NCI-H774 (cell line): Measurements from ENCODE around the gene CDADC1.

Source experiments
- DNase-seq: peaks from one replicate; lab custom pipeline; 2025; lab: John Stamatoyannopoulos, UW

Gene CDADC1

DNA sequence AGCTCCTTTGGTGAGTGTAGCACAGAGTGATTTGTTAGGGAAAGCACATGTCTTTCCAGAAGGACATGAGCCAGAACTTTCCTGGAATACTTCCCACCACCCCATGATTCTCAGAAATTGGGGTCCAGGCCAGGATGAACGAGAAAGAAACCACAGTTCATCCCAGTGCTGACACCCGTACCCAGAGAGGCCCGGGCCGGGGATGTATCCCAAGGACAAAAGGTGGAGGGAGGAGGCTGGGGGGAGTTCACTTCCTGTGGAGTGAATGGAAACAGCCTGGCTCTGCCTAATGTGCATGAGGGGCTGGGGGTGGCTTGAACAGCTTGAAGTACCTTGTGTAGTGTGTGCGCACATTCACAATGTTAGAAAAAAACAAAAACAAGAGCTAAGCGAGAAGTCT, 47.5 kb downstream of the CDADC1 start:
- no peak for DNase-seq

- DNase-seq: no peak
Measured at GRCh38 chr13:49296659-49297058, 48.9 kb downstream of the CDADC1 start.

DNA sequence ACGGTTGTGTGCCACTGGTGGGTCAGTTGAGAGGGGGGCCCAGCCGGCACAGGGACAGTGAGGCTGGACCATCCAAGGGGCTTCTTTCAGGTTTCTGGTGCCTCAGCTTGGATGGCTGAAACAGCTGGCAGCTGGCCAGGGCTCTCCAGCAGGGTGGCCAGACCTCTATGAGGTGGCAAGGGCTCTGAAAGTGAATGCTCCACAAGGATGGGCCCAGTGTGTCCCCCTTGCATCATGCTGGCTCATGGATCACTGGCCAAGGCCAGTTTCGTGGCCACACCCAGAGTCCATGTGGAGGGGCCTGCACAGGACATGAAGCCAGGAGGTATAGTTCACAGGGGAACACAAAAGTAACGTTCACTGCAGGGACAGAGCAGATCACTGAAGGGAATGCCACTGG, 49.6 kb downstream of the CDADC1 start:
- DNase-seq: no peak

GRCh38 chr13:49298416-49298815, 50.7 kb downstream of the CDADC1 start:
- no peak for DNase-seq

DNA sequence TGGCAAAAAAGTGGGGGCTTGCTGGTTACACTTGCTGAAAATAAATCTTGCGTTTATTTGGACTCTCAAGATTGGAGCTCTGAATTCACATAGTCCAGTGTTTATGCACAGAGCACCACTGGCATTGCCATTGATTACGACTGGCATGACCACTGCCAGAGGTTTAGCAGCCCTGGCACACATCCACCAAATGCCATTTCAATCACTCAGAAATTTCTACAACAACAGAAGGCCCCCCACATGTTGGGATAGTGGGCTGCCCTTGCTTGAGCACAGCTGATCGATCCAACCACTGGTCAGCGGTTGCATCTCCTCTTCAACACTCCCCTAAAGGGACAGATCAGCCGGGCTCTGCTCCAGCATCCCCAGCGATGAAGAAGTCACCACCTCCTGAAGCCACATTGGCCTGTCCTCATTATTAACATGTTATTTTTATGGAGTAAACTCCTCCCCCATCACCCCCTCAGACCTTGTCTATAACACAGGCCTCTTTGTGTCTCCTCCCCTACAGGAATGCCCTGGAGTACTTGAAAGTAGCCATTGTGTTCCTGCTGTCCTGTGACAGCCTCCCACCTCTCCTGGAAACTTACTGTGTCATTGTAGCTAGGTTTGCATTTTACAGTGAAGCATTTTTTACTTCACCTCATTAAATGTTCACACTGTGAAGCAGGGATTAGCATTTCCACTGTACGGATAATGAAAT, 51.3 kb downstream of the CDADC1 start:
- no peak for DNase-seq

GRCh38 chr13:49300276-49300675, 52.6 kb downstream of the CDADC1 start:
- no peak for DNase-seq

- DNase-seq: peak; percentile 32
Measured at GRCh38 chr13:49300739-49301589, 53.2 kb downstream of the CDADC1 start.

DNA sequence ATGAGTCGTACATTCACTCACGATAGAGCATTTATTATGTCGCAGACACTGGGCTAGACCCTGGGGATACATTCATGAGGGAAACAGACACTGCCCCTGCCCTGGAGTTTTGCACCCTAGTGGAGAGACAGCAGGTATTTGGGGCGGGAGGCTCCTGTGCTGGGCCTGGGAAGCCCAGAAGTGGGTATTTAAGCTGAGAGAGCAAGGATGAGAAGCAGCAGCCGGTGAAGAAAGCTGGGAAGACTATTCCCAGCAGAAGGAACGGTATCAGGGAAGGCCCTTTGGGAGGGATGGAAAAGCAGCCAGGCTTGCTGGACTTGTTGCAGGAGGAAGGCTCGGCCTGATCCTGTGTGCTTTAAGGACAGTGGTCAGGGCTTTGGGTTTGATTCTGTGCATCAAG, 54.5 kb downstream of the CDADC1 start:
- no peak for DNase-seq

GRCh38 chr13:49302817-49303216, 55.1 kb downstream of the CDADC1 start:
- DNase-seq: no peak

GRCh38 chr13:49303533-49304252, 56.0 kb downstream of the CDADC1 start:
- no peak for DNase-seq

GRCh38 chr13:49304356-49304755, 56.6 kb downstream of the CDADC1 start:
- no peak for DNase-seq

DNA sequence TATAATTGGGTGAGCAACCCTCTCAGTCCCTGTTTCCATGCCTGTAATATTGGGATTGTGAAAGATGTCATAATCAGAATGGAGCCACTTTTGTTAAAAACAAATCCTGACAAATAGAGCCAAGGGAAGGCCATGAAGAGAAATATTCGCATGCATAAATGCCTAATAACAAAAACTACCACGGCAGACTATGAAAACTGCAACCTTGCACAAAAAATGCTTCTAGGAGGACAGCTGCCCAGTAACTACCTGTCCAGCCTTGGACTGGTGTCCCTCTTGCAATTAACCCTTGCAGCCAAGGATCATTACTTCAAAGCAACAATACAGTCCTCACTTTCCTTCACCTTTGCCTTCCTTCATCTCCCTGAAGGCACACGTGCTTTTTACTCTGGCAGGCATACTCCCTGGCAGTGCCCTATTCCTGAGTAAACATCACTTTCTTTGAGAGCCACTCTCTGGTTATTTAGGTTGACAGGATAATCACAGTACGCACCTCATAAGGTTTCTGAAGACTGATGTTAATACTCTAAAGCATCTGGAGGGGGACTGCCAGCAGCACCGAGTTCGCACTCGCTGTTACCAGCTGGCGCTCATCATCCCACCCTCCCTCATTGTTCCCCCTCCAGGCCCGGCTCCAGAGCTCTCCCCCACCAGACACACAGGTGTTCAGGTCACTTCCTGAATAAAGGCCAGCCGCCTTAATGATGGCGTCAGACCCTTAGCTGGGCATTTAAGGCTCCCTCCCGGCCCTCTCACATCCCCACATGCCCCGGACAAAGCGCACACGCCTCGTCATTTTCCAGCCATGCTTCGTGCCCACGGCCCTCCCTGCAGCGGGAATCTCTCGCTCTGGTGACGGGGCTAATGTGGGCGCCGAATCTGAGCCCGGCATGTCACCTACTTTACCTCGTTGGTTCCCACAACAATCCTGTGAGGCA, 57.3 kb downstream of the CDADC1 start:
- no peak for DNase-seq

DNA sequence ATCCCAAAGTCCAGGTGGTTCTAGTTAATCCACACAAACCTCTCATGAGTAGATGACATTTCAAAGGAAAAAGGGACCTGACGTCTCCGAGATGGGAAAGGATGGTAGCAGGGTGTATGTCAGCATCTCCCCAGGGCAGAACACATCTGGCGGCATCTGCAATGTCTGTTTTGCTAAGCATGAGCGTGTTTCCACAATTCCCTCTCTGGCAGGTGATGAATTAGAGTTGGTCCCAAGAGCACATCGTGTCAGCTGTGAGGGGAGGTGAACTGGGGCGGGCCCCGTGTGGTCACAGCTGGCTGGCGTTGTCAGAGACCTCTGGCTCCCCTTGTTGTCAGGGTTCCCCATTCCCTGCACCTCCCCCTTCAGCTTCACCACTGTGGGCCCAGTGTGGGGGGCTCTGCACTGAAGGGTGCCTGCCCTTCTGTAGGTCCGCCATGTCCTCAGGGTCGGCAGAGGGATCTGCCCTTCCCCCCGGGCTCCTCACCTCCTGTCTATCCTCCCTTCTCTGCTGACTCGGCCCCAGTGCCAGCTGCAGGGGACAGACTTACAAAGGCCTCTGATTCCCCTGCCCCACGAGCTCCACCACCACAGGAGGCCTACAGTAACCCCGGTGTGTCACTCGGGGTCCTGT, 58.2 kb downstream of the CDADC1 start:
- no peak for DNase-seq

DNA sequence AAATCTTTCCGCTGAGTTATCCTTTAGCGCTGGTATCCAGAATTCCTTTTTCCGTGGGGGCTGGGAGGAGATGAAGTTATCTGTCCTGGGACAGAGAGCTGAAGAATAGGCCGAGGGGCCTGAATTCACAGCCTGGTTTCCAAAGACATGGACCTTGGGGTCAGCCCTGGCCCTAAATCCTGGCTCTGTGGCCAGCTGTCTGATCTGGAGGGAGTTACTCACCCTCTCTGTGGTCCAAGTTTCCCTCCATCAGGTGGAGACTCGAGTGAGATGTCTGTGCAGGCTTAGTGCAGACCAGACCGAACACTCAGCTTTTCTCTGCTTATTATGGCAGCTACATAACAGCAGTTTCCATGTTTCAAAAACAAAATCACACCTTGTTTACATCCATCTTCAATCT, 59.6 kb downstream of the CDADC1 start:
- no peak for DNase-seq

DNA sequence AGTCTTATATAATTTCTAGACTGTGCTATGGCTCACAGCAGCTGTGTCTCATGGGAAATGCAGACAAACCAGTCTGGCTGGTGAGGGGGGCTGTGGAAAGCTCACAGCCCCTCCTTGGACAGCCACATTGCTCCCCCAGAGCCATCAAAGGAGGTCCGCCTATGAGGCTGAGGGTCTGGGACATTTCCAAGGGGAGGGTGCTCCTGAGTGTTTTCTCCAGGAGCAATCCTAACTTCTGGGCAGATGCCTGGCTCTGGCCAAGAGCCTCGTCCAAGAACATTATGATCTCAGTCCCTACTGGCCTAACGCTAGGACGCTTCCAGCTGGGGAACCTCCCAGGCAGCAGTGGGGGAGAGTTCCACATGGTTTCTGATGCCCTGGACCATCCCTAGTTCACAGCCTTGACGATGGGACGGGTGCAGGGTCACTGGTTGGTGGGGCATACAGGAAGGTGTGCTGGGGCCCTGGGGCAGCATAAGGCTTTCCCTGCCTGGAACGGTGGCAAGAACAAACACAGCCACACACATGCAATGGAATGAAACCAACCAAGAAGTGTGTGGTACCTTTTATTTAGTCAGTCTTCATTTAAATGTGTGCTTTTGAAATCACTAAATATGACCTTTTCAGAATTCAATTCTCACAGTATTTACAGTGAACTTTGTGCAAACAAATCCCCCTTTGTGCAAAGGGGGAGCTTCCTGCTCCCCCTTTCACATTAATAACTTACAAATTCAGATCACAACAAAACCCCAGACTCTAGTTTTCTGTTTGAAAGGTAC, 60.6 kb downstream of the CDADC1 start:
- DNase-seq: no peak

DNA sequence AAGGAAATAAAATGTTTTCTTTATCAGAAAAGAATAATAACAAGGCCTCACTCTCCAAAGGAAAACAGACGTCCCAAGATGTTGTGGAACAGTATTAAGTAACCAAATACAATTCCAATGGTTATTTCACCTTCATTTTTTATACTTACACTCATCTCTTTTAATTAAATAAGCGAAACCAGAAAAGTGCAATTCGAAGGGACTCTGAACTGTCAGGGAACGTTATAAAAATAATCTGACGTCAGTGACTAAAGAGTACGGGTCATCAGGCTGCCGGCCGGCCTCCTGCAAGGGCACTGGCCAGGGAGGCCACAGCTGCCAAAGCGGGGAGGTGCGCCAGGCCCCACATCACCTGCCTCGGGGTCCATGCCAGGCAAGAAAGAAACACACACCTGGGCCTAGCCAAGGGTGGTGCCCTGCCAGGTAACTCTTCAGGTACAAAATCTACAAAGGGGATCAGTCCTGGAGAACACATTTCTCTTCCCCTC, 61.2 kb downstream of the CDADC1 start:
- DNase-seq: no peak

DNA sequence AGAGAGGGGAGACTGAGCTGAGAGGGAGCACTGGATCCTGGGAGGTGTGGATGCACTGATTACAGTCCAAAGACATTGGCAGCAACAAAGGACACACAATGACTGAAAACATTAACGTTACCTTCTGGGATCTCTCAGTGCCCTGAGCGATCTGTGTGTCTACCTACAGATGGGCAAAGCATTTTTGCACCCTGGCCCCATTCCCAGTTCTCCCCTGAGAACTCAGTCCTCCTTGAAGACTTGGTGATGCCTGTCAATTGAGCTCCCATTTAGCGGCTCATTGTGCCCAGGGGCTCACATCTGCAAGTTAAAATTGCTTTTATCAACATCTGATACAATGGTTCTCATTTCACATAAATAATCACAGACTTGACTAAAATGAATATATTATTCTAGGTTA, 62.5 kb downstream of the CDADC1 start:
- DNase-seq: no peak

- DNase-seq: no peak
Measured at GRCh38 chr13:49311816-49312215, 64.1 kb downstream of the CDADC1 start.

GRCh38 chr13:49314344-49314882, 66.7 kb downstream of the CDADC1 start:
- no peak for DNase-seq

DNA sequence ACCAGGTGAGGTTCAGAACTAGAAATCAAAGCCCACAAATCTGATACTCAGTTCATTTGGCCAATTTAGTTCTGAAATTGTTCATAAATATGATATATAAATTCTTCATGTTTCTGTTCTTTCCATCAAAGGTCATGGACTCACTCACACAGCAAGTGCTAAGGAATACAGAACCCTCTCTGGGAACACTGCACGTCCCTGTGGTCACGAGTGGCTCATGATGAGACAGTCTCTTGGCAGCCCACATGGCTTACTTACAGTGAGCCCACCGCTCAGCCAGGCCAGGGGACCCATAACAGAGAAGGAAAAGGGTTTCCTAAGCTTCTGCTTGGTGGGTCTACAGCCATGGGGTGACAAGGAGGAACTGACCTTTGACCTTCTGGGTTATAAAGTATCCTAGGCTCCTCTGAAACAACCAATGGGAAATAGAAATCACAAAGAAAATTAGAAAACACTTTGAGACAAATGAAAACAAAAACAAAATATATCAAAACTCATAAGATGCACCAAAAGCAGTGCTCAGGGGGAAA, 67.4 kb downstream of the CDADC1 start:
- no peak for DNase-seq
